HepG2 (cell line): ENCODE data around the gene SLC25A33. TPM values are rescaled to one million over a fixed set of nuclear protein-coding genes. Genes with fewer than 3 reads are reported as not detected.
A peak's percentile ranks its signal among the peaks of the same experiment; 100 is the strongest.

ENCODE experiments used
- ARNT ChIP-seq: fragments of 450-650 bp; IDR thresholded peaks from 2 replicates; pipeline ENCODE4 v1.6.1; 2017
- ATAD3A ChIP-seq: sonication (generic); formaldehyde crosslinking; IDR thresholded peaks from 2 replicates; pipeline ENCODE4 v1.4.0; 2020; ENCODE audit warnings: missing genetic modification reagents
- CHD2 ChIP-seq: IDR thresholded peaks from 2 replicates; pipeline ENCODE4 v1.6.1; 2011; ENCODE audit warnings: low read depth, low read length, improper control_type of control experiment
- GTF3A ChIP-seq: sonication (generic); formaldehyde crosslinking; conservative IDR thresholded peaks from 2 replicates; pipeline ENCODE4 v1.4.0; 2020; ENCODE audit warnings: mild to moderate bottlenecking, missing genetic modification reagents
- HES4 ChIP-seq: sonication (generic); formaldehyde crosslinking; IDR thresholded peaks from 2 replicates; pipeline ENCODE4 v1.9.0; 2021; ENCODE audit warnings: mild to moderate bottlenecking, missing genetic modification reagents, borderline replicate concordance
- HNRNPK ChIP-seq: fragments of 200-400 bp; formaldehyde crosslinking; IDR thresholded peaks from 2 replicates; pipeline ENCODE4 v1.6.1; 2018; ENCODE audit warnings: low read length, low read depth, moderate library complexity, mild to moderate bottlenecking; ENCODE audit not compliant: poor library complexity, severe bottlenecking
- KMT2A ChIP-seq: sonication (generic); formaldehyde crosslinking; IDR thresholded peaks from 2 replicates; pipeline ENCODE4 v1.4.0; 2020; ENCODE audit warnings: missing genetic modification reagents
- MATR3 ChIP-seq: sonication (generic); formaldehyde crosslinking; IDR thresholded peaks from 2 replicates; pipeline ENCODE4 v1.4.0; 2020; ENCODE audit warnings: missing genetic modification reagents
- NR2F6 ChIP-seq, 2 experiments: IDR thresholded peaks; 2 replicates each; pipeline ENCODE4 v1.6.1; 2016; ENCODE audit warnings: antibody characterized with exemption in 1 of 2, mild to moderate bottlenecking in 1 of 2
- PRMT3 ChIP-seq: sonication (generic); formaldehyde crosslinking; IDR thresholded peaks from 2 replicates; pipeline ENCODE4 v1.8.1; 2022; ENCODE audit warnings: low read depth, mild to moderate bottlenecking, moderate library complexity, missing genetic modification reagents, borderline replicate concordance
- SATB2 ChIP-seq: sonication (generic); formaldehyde crosslinking; IDR thresholded peaks from 2 replicates; pipeline ENCODE4 v1.5.0; 2020; ENCODE audit warnings: missing genetic modification reagents
- SUZ12 ChIP-seq: fragments of 150-350 bp; IDR thresholded peaks from 2 replicates; pipeline ENCODE4 v1.6.1; 2014; ENCODE audit warnings: low read depth, low read length
- TFDP1 ChIP-seq: IDR thresholded peaks from 2 replicates; pipeline ENCODE4 v1.6.1; 2016; ENCODE audit warnings: missing compliant biosample characterization, missing genetic modification reagents, borderline replicate concordance
- ZBTB25 ChIP-seq: IDR thresholded peaks from 2 replicates; pipeline ENCODE4 v1.6.1; 2018; ENCODE audit warnings: missing genetic modification reagents
- ZFX ChIP-seq: sonication (generic); formaldehyde crosslinking; IDR thresholded peaks from 2 replicates; pipeline ENCODE4 v1.4.0; 2020; ENCODE audit warnings: mild to moderate bottlenecking, low read depth, missing genetic modification reagents, moderate library complexity
- ZNF207 ChIP-seq: fragments of 450-650 bp; IDR thresholded peaks from 2 replicates; pipeline ENCODE4 v1.6.1; 2016; ENCODE audit warnings: antibody characterized with exemption, borderline replicate concordance
- ZNF570 ChIP-seq: sonication (generic); formaldehyde crosslinking; IDR thresholded peaks from 2 replicates; pipeline ENCODE4 v1.4.0; 2020; ENCODE audit warnings: mild to moderate bottlenecking, missing genetic modification reagents, borderline replicate concordance
- ZNF629 ChIP-seq: sonication (generic); formaldehyde crosslinking; conservative IDR thresholded peaks from 2 replicates; pipeline ENCODE4 v1.5.0; 2020; ENCODE audit warnings: missing genetic modification reagents
- polyA plus RNA-seq, 8 experiments: library from polyadenylated mRNA; depleted of rRNA in 3 of 8; stranded (reverse) in 7 of 8; unstranded in 1 of 8; fragments of >200 nt; fragmentation: Illumina TruSeq in 4 of 8; extraction: Trizol in 4 of 8; gene quantifications; 2 replicates each; pipeline versions ENCODE4 v1.2.1 to v1.2.3, GENCODE V29; 2011 to 2016; ENCODE audit warnings: low read depth in 4 of 8, missing spikeins in 1 of 8, mixed read lengths in 1 of 8; ENCODE audit not compliant: insufficient read depth in 1 of 8
- total RNA-seq, 5 experiments: library from RNA; depleted of rRNA; stranded (reverse); fragments of >200 nt; fragmentation: Illumina TruSeq; extraction: Trizol; gene quantifications; 2 replicates each; pipeline ENCODE4 v1.2.3, GENCODE V29; 2016; ENCODE audit warnings: low read depth in 1 of 5
- TF ChIP-seq, protein P1 (sequence below): IDR thresholded peaks from 2 replicates; pipeline ENCODE4 v1.4.0; 2020; ENCODE audit warnings: mild to moderate bottlenecking, missing genetic modification reagents
- TF ChIP-seq, protein P2 (sequence below): sonication (generic); formaldehyde crosslinking; IDR thresholded peaks from 2 replicates; pipeline ENCODE4 v1.9.0; 2021; ENCODE audit warnings: missing genetic modification reagents, borderline replicate concordance
- TF ChIP-seq, protein P3 (sequence below): sonication (generic); formaldehyde crosslinking; IDR thresholded peaks from 2 replicates; pipeline ENCODE4 v1.4.0; 2020; ENCODE audit warnings: missing genetic modification reagents, borderline replicate concordance

SLC25A33 gene
- total and polyA plus RNA-seq, 2 of the 13 experiments (the other 11 are each of a cell fraction or from before 2014, with no cell fraction given) = 15.4 to 50.3 TPM

DNA sequence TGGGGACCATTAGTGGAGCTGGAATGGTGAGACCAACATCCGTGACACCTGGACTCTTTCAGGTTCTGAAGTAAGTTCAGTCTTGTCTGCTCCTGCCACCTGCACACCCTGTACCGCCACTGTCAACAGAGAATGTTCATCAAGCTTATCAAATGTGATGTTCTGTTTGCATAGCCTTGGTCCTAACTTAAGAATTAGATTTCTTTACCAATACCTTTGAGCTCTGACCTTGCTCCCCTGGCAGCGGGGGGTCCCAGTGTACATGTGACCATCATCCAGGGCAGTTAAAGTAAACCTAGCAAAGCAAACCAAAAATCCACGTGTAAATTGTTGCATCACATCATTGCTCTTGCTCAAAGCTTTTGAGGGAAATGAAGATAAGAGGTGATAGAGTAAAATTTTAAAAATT lies 14.5 kb downstream of the SLC25A33 start (continued):
- TF ChIP-seq ZBTB25 (CRISPR knock-in tag) (peak; percentile 82), SATB2 (CRISPR knock-in tag) (no peak), SUZ12 (no peak), CHD2 (no peak), ZNF629 (CRISPR knock-in tag) (0 out of 2 replicates have a peak, but pooled peaks have one; percentile 12), HES4 (no peak), MATR3 (CRISPR knock-in tag) (no peak), HNRNPK (no peak), NR2F6 (IDR thresholded peaks at IDR 0.05) (peak; percentile 99), NR2F6 (CRISPR knock-in tag; IDR thresholded peaks at IDR 0.05) (peak; percentile 99), ZNF570 (CRISPR knock-in tag) (no peak), GTF3A (CRISPR knock-in tag) (no peak), TFDP1 (CRISPR knock-in tag) (no peak), KMT2A (CRISPR knock-in tag) (peak; percentile 73; the same call in 1 of the 2 replicates), ATAD3A (CRISPR knock-in tag) (no peak), ZNF207 (no peak), ARNT (no peak), ZFX (no peak; the same call in 1 of the 2 replicates), PRMT3 (CRISPR knock-in tag) (no peak)
- TF ChIP-seq, protein P1, sequence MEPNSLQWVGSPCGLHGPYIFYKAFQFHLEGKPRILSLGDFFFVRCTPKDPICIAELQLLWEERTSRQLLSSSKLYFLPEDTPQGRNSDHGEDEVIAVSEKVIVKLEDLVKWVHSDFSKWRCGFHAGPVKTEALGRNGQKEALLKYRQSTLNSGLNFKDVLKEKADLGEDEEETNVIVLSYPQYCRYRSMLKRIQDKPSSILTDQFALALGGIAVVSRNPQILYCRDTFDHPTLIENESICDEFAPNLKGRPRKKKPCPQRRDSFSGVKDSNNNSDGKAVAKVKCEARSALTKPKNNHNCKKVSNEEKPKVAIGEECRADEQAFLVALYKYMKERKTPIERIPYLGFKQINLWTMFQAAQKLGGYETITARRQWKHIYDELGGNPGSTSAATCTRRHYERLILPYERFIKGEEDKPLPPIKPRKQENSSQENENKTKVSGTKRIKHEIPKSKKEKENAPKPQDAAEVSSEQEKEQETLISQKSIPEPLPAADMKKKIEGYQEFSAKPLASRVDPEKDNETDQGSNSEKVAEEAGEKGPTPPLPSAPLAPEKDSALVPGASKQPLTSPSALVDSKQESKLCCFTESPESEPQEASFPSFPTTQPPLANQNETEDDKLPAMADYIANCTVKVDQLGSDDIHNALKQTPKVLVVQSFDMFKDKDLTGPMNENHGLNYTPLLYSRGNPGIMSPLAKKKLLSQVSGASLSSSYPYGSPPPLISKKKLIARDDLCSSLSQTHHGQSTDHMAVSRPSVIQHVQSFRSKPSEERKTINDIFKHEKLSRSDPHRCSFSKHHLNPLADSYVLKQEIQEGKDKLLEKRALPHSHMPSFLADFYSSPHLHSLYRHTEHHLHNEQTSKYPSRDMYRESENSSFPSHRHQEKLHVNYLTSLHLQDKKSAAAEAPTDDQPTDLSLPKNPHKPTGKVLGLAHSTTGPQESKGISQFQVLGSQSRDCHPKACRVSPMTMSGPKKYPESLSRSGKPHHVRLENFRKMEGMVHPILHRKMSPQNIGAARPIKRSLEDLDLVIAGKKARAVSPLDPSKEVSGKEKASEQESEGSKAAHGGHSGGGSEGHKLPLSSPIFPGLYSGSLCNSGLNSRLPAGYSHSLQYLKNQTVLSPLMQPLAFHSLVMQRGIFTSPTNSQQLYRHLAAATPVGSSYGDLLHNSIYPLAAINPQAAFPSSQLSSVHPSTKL (CRISPR knock-in tag) = peak; percentile 99
- TF ChIP-seq, protein P2, sequence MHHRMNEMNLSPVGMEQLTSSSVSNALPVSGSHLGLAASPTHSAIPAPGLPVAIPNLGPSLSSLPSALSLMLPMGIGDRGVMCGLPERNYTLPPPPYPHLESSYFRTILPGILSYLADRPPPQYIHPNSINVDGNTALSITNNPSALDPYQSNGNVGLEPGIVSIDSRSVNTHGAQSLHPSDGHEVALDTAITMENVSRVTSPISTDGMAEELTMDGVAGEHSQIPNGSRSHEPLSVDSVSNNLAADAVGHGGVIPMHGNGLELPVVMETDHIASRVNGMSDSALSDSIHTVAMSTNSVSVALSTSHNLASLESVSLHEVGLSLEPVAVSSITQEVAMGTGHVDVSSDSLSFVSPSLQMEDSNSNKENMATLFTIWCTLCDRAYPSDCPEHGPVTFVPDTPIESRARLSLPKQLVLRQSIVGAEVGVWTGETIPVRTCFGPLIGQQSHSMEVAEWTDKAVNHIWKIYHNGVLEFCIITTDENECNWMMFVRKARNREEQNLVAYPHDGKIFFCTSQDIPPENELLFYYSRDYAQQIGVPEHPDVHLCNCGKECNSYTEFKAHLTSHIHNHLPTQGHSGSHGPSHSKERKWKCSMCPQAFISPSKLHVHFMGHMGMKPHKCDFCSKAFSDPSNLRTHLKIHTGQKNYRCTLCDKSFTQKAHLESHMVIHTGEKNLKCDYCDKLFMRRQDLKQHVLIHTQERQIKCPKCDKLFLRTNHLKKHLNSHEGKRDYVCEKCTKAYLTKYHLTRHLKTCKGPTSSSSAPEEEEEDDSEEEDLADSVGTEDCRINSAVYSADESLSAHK (CRISPR knock-in tag) = peak; percentile 34; the same call in 1 of the 2 replicates
- TF ChIP-seq, protein P3, sequence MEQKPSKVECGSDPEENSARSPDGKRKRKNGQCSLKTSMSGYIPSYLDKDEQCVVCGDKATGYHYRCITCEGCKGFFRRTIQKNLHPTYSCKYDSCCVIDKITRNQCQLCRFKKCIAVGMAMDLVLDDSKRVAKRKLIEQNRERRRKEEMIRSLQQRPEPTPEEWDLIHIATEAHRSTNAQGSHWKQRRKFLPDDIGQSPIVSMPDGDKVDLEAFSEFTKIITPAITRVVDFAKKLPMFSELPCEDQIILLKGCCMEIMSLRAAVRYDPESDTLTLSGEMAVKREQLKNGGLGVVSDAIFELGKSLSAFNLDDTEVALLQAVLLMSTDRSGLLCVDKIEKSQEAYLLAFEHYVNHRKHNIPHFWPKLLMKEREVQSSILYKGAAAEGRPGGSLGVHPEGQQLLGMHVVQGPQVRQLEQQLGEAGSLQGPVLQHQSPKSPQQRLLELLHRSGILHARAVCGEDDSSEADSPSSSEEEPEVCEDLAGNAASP (CRISPR knock-in tag) = peak; percentile 95
